GM21447 (cell line): Measurements from ENCODE around the gene C10orf67.

Experiments
- ATAC-seq: cut with Tn5 transposase; IDR thresholded peaks from one replicate; pipeline ENCODE4 v1.9.1; 2021; ENCODE audit not compliant: unreplicated experiment

The C10orf67 gene

GRCh38 chr10:23199768-23200511 is 144.7 kb downstream of the C10orf67 start:
- ATAC-seq = no peak

DNA sequence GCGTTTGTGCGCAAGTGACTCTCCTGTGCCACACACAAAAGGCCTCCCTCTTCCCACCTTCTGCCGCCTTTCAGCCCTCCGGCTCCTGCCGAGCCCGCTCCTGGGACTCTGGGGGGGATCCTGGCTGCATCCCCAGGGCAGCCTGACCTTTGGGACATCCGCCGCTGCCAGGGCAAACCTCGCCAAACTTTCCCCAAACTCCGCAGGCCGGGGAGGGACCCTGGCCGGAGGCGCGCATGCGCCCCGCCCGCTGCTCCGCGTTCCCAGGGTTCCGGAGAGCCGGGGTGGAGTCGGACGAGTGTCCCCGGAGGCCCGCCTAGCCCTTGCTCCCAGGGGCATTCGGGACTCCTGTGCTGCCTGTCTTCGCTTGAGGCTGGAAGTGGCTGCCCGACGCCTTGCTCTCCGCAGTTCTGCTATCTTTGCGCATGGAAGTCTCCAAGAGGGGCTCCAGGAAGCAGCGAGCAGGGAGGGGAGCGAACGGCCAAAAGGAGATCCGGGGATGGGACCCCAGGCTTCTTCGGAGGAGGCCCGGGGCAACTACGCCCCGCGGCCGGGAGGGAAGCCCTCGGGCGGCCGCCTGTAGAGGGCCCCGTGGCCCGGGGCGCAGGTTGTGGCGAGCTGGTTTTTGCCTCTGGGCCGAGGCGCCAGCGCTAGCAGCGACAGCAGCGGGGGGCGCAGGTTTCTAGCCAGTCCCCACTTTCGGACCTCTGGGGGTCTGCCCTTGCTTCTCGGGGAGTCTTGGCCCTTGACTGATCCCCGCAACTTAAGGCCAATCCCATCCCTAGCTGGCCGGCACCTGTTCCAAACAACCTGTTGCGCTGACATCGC is 145.4 kb downstream of the C10orf67 start:
- no peak for ATAC-seq

GRCh38 chr10:23198610-23198939 is 146.0 kb downstream of the C10orf67 start:
- ATAC-seq = no peak

DNA sequence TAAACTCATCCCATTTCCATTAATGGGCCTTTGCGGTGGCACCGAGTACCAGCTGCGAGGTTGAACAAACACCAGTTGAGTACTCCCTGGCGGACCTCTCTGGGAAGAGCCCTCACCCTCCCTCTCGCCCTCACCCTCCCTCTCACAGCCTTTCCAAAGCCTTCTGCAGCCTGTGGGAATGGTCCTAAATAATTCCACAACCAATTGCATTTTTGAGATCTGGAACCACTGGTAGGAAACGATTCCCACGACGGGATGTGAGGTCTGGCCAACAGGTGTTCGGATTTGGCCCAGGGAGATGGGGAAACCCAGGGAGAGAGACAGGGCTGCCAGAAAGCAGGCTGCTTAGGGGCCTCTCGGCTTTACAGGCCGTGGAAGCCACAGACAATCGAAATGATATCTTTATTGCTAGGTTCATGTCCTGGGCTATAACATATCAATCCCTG is 147.2 kb downstream of the C10orf67 start:
- ATAC-seq = no peak

- ATAC-seq = no peak
These were observed 147.7 kb downstream of the C10orf67 start for GRCh38 chr10:23196915-23197314.

GRCh38 chr10:23195846-23196600 is 148.6 kb downstream of the C10orf67 start:
- ATAC-seq = no peak

- ATAC-seq = no peak
These were observed 149.4 kb downstream of the C10orf67 start for GRCh38 chr10:23194966-23195845.

DNA sequence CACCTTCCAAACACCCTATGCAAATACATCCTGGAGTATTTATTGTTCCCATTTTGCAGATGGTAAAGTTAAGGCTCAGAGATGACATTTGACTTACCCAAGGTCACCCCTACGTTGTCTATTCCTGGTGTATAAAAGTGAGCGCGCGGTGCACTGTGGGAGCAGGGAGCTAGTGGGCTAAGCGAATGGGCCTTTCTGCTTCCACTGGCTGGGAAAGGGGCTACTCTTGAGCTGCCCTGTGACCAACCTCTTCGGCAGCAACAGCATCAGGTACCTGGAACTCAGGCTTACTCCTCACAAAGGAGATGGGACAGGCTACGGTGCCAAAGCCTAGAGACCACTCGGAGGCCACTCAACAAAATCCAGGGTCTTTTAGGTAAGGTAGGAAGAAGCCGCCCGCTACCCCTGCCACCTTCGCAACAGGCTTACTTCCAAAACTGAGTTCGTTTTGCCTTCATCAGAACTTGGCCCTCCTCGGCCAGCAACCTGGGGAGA is 150.1 kb downstream of the C10orf67 start:
- no peak for ATAC-seq

DNA sequence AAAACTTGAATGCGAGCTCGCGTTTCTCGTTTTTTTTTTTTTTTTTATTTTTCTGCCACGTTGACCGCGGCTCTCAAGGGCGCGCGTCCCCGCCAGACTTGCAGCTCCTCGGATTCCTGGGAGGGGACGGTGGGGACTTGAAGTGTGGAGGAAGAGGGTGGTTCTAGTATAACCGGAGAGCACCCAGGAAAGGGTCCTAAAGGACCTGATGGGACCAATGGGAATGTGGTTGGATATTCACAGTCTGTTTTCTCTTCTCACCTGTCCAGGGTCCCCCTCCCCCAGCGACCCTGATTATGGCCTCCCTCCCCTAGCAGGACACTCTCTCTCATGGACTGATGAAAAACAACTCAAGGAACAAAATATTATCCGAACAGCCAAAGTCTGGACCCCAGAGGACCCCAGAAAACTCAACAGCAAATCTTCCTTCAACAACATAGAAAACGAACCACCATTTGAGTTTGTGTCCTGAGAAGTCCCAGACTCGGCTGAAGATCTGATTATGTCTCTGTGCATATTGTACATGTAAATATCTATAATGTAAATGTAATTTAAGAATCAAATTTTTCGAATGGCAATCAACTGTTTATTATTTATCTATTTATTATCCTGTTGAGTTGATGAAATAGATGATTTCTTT is 151.0 kb downstream of the C10orf67 start:
- no peak for ATAC-seq

DNA sequence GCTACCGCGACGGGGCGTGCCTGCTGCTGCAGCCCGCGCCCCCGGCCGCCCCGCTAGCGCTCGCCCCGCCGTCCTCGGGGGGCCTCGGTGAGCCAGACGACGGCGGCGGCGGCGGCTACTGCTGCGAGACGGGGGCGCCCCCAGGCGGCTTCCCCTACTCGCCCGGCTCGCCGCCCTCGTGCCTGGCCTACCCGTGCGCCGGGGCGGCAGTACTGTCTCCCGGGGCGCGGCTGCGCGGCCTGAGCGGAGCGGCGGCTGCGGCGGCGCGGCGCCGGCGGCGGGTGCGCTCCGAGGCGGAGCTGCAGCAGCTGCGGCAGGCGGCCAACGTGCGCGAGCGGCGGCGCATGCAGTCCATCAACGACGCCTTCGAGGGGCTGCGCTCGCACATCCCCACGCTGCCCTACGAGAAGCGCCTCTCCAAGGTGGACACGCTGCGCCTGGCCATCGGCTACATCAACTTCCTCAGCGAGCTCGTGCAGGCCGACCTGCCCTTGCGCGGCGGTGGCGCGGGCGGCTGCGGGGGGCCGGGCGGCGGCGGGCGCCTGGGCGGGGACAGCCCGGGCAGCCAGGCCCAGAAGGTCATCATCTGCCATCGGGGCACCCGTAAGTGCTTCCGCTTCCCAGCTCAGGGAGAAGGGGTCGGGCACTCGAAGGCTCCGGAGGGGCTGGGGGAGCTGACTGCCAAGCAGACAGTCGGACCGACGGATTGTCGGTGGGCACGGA is 151.7 kb downstream of the C10orf67 start:
- ATAC-seq = no peak

DNA sequence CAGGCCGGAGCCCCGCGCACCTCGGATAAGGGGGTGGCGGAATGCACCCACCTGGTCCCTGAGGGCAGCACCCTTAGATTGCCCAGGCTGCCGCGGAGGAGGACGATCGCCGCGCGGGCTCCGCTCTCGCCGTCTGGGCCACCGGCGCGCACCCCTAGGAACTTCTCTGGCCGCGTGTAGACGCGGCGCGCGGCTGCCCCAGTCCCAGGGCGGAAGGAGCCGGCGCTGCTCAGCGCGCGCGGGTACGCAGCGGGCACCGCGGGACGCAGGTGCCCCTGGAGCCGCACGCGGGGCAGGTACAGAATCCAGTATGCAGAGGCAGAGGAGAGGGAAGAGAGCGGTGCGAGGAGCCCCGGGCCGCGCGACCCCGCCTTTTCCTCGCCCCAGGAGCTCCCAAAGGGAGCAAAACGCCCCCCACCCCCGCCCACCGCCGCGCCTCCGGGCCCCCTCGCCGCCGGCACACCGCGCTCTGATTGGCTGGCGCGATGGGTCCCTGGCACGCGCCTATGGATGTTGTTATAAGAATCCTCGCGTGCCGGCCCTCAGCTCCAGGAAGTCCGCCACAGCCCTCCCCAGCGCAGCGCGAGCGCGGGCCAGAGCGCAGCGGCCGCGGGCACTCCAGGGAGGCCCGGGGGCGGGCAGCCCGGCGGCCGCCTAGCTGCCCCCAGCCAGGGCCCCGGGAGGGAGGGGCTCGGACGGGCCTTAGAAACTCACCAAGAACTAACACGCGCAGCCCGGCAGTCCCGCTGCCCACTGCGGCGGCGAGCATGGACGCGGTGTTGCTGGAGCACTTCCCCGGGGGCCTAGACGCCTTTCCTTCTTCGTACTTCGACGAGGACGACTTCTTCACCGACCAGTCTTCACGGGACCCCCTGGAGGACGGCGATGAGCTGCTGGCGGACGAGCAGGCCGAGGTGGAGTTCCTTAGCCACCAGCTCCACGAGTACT is 152.6 kb downstream of the C10orf67 start, which contains the start of gene PTF1A:
Gene PTF1A, plus strand, starts transcription at position 549 of the 948 bp plus-strand sequence. Its CDS starts 219 bp downstream, at position 768.
- no peak for ATAC-seq

- no peak for ATAC-seq
These were observed 153.5 kb downstream of the C10orf67 start for GRCh38 chr10:23190872-23191763.

- no peak for ATAC-seq
These were observed 155.6 kb downstream of the C10orf67 start for GRCh38 chr10:23189024-23189423.

DNA sequence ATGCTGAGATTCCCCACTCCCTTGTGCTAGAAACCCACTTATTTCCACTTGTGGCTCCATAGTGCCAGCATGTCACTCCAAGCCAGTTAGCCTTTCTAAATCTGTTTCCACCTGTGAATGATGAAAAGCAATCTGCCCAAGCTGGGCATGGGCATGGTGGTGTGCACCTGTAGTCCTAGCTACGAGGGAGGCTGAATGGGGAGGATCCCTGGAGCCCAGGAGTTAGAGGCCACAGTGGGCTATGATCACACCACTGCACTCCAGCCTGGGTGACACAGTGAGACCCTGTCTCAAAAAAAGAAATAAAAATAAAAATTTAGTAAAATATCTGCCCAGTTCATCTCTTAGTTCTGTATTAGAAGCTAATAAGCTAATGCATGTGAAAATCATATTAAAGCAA is 157.4 kb downstream of the C10orf67 start:
- no peak for ATAC-seq

GRCh38 chr10:23186697-23187096 is 157.9 kb downstream of the C10orf67 start:
- no peak for ATAC-seq

DNA sequence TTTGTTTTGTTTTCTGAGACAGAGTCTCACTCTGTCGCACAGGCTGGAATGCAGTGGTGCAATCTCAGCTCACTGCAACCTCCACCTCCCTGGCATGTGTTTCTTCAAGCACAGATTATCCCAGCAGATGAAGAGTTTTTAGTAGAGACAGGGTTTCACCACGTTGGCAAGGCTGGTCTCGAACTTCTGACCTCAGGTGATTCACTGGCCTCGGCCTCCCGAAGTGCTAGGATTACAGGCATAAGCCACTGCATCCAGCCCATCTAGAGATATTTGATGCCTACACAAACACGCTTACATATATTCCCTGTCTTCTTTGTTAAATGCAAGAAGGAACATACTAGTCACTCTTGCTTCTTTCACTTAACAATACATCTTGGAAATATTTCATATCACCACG is 158.4 kb downstream of the C10orf67 start:
- ATAC-seq = no peak

- no peak for ATAC-seq
These were observed 169.6 kb downstream of the C10orf67 start for GRCh38 chr10:23174977-23175512.
